HG03103 (cell line): ENCODE data around the gene P2RY6.

Experiments used
- ATAC-seq: cut with Tn5 transposase; IDR thresholded peaks from one replicate; pipeline ENCODE4 v1.9.1; 2021; ENCODE audit warnings: low read depth; ENCODE audit not compliant: unreplicated experiment

Gene P2RY6

DNA sequence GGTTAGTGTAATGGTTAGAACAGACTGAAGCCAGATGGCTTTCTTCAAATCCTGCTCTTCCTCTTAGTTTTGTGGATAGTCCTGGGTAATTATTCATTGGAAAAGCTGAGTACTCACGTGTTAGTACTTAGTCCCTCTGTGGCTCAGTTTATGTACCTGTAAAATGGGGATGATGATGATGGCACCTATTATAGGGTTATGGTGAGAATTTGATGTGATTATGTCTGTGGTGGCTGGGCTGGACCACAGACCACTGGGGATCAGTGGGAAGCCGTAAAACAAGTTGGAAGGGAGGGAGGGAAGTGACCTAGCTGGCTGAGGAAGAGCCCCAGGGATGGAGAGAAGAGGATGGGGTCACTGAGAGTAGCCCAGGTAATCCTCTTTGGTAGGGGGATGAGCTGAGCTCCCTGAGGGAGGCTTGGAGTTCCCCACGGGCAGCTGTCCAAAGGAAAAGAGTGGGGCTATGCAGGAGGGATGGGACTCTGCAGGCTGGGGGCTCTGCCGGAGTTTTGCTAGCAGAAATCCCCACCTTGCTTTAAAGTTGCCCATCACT, 55.8 kb downstream of the P2RY6 start:
- ATAC-seq, result no peak

DNA sequence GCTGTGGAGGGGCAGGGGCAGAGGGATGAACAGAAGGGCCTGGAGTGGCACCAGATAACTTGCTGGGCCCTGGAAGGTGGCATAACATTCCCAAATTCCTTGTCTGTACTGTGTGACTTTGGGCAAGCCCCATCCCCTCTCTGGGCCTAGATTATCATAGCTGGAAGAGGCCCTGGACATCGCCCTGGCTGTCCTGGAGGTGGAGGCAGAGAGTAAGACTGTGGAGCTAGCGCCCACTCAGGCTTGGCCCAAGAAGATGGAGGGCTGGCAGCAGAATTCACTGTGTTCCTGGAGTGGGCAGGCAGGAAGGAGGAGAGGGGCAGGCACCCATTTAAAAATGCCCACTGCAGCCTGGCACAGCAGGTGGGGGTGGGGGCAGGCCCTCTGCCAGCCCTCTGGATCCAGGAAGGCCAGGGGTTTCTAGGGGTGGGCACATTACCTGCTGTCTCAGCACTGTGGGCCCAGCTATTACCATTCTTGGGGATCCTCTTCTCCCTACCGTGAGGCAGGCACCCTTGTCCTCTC, 58.5 kb downstream of the P2RY6 start:
- no peak for ATAC-seq

DNA sequence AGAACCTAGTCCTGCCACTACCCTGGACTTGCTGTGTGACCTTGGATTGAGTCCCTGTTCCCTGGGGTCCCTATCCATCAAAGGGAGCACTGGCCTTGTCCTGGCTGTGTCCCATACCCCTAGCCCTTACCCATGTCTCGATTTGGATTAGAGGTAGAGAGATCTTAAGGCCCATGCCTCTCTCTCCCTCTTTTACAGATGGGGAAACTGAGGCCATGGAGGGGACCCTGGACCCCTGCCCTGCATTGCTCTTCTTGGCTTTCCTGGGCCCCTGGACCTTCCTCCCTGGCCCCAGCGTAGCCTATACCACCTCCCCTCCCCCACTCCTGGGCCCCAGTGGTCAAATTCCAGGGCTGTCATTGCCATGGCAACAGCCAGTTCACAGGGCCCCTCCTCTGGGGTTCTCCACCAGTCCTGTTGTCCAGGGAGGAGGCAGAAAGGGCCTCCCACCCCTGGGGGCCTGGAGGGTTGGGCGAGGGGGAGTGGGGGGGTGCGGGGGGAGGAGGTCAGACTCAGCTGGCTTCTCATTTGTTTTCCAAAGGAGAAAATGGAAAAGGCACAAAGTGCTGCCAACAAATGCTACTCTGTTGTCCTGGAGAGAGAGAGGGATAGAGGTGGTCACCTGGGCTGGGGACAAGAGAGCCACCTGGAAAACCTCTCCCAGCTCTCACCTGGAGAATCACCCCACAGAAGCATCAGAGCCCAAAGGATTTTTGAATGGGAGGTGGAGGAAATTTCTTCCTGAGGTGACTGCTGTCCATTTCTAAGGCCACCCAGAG, 59.2 kb downstream of the P2RY6 start:
- ATAC-seq, result no peak

DNA sequence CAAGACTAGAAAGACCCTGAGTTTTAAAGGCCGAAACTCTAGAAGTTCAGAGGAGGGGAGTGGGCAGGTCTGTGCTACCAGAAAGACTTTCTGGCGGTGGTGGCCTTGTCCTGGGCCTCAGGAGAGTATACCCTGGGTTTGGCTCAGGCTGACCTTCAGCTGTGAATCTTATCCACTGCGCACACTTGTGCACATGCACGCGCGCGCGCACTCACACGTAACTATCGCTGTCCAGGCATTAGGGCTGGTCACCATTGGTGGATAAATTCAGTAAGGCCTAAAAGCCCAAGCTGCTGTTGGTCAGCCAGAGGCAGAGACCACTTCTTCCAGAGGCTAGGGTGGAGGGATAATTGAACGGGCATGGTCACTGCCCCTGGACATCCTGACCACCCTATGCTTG, 61.0 kb downstream of the P2RY6 start:
- ATAC-seq, result no peak

DNA sequence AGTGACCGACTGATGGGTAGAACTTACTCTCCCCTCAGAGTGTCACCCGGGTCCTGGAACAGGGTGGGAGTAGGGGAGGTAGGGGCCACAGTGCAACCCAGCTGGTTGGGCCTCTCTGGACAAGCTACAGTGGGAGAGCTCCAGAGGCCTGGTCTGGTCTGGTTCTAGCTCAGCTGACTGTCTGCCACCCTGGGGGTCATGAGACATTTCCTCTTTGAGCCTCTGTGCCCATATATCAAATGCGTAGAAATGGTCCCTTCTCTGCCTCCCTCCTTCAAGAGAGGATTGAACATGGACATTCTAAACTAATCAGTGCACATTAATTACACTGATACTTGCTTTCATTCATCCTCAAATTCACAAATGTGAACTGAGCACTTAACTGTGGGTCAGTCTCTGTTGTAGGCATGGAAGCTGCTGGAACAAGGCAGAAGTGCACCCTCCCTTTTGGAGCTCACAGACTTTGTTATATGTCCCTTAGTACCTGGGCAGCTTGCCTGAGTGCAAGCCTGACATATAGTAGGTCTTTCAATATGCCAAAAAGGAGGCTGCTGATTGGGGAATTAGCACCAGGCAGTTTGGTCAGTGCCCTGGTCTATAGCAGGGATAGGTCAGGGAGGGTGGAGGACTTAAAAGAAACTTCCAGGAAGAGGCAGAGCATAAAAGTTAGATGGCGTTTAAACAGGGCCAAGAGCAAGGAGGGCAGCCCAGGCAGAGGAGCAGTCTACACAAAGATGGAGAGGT, 61.7 kb downstream of the P2RY6 start:
- no peak for ATAC-seq

DNA sequence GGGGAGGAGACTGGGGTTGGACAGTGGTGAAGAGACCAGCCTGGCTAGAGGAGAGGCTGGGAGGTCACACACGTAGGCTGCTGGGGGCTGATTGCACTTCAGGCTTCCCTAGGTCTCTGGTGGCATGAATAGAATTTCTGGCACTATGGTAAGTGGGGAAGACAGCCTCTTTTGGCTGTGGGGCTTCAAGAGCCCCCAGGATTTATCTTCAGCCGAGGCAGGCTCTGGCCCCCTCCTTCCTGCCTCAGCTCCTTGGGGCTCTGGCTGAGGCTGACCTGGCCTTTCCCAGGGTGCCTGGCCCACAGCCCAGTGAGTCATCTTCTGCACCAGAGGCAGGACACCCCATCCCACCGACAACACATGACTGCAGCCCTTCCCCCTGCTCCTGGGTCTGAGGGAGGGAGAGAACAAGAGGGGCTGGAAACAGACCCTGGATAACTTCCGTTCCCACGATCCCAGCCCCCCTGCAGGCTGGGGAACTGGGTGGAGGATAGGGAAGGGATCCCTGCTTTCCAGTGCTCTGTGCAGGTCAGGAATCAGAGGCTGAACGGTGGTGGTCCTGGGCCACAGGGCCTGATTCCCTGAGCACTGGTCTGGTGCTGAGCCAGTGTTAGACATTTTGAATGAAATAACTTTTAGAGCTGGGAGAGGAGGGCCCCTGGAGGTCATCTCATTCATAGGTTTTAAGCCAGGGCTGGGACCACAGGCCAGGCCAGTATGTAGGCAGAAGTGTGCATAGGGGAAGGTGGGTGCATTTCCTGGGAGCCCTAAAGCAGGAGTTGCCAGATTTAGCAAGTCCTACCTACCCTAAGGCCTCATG, 62.5 kb downstream of the P2RY6 start:
- ATAC-seq, result no peak

DNA sequence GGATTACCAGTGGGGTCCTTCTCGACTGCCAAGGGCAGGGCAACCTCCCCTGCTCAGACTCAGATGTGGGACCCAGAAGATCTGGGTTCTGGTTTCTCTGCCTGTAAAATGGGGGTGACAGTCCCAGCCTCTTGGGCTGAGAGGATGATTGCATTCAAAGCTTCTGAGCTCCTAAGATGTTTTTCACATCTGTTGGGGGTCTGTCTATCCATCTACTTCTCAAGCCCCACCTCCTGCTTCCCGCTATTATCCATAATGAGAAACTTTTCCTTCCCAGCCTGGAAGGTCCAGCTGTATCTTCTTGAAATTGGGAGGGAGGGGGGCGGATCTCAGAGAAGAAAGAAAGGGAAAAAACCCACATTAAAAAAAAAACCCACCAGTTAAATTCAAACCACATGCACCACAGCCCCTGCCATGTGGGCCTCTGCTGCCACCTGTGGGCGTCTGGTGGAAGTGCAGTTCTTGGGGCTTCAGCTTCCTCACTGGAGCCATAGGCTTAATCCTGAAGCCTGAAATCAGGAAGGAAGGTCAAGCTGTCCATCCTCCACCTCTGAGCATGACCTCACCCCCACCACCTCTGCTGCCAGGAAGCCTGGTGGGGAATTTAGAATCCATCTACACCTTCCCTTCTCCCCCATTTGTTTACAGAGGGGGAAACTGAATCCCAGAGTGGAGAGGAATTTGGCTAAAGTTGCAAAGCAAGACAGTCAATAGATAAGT, 63.2 kb downstream of the P2RY6 start:
- no peak for ATAC-seq

DNA sequence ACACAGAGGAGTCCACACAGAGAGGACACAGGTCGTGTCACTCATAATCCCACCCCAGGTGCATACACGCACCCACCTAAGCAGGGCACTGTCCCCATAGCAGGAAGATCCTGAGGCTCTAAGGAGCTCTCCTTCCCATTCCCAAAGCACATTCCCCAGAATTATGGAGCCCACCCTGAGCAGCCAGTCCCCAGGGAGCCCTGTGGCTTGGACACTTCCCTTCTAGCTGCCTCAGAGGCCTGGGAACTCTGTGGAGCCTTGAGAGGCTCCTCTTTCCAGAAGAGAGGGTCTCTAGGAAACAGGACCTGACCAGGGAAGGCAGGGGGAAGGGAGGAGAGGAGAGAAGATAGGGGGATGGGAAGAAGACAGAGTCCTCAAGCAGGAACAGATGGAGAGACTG, 65.7 kb downstream of the P2RY6 start:
- ATAC-seq, result no peak

DNA sequence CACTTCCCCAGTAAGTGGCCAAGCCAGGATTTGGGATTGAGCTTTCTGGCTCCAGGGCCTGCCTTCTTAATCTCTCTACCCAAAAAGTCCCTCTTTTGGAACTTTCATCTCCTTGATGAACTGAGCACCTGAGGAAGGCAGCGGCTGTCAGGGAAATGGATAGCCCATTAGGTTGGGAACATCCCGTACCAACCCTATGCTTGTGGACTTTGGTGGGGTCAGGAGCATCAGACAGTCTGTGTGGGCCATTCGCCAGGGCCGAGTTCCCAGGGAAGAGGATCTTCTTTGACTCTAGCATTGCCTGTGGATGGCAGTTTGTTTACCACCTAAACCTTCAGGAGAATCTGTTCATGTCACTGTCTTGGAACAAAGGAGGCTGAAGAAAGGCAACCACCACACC, 66.1 kb downstream of the P2RY6 start:
- no peak for ATAC-seq

DNA sequence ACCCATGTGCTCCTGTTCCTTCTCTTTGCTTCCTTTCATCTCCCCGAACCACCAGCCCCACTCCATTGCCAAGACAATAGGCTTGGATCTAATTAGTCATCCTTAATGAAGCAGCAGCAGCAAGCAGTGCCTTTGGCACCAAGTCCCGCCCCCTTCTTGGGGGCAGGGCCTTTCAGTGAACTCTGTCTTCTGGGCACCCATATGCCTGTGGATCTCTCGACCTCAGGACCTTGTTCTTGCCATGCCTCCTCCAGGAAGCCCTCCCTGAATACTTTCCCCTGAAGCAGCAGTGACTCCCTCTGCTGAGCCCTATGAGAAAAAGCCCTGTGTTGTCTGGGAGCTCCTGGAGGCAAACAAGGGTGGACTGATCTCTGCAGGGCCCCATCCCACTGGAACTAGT, 68.0 kb downstream of the P2RY6 start:
- no peak for ATAC-seq

DNA sequence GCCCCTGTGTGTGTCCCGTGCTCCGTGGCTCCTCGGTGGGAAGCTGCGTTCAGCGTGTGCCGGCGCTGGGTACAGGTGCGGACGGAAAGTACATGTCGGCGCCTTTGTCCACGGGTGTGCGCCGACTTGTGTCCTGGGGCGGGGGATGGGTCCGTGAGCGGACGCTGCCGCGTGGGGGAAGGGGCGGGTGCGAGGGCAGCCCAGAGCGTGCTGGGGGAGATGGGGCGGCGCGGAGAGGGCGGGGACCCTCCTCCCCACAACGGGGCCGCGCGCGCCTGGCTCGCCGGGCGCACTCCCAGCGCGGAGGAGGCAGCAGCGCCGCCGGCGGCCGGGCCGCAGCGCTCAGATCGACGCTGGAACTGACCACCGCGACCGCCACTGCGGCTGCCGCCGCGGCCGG, 70.5 kb downstream of the P2RY6 start:
- no peak for ATAC-seq

DNA sequence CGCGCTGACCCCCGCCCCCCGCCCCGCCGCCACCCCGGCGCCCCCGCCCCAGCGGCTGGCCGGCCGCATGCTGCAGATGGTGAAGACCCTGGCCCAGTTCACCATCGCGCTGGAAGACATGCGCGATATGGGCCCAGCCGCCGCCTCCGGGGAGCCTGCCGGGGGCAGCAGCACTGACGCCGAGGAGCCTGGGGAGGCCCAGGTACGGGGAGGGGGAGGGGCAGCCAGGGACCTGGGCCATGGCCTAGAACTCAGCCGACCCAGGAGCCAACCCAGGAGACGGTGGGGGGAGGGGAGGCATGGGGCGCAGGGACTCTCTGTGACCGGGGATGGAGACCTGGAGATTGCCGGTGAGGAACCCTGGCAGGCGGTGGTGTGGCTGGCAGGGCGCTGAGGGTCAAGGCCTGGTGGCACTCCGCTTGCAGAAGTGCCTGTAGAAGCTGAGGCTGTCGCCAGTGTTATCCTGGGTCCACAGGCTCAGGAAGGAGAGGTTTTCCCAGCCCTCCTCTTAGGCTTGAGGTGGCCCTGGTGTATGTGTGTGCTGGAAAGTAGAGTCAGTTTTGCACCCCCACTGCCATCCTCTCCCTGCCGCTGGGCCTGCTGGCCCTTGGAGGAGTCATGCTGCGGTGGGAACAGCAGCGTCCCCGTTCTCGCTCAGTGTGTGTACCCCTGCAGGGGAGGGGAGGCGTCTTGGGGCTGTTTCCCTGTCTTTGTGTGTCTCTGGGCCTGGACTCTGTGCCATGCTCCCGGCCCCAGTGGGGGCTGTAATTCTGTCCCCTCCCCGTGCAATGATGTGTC, 71.1 kb downstream of the P2RY6 start:
- ATAC-seq, result no peak

DNA sequence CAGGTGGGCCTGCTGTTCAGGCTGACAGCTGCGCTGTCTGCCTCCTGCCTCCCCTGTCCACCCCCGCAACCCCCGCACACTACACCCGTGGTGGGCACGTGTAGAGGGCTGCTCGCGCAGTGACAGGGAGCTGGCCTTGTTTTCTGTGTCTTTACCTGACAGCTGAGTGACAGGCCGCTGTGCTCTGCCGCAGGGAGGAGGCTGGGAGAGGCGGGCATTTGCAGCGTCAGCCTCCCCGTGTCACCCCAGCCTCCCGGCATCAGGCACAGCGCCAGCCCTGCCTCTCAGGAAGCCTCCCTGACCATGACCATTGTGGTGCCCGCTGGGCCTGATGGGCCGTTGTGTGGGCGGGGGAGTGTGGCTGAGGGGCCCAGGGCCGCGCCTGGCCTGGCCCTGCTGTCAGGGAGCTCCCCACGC, 72.1 kb downstream of the P2RY6 start:
- no peak for ATAC-seq

DNA sequence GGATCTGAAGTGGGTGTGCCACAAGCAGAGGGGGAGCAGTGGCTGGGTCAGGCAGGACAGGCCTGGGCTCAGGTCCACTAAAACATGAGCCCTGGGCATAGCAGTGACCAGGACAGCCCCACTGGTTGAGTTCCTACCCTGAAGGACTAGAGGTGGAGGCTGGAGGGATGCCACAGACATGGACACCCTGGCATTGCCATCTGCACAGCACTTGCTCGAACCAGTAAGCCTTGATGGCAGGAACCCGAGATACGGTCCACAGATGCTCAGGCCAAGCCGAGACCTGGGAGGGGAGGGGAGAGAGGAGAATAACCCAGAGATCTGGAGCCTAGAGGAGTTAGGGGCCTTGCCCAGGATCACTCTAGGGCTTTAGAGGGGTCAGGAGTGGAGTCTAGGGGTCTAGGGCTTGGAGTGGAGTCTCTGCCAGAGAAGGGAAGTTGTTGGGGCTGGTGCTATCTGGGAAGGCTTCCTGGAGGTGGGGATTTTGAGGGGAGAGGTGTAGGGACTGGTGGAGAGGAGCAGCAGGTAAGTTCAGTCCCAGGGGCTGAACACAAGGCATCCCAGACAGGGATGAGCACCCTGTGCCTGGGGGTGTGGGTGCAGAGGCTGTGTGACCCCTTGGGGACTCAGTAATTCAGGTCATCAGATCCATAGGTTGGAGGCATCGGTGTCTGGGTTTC, 73.5 kb downstream of the P2RY6 start:
- ATAC-seq, result no peak

DNA sequence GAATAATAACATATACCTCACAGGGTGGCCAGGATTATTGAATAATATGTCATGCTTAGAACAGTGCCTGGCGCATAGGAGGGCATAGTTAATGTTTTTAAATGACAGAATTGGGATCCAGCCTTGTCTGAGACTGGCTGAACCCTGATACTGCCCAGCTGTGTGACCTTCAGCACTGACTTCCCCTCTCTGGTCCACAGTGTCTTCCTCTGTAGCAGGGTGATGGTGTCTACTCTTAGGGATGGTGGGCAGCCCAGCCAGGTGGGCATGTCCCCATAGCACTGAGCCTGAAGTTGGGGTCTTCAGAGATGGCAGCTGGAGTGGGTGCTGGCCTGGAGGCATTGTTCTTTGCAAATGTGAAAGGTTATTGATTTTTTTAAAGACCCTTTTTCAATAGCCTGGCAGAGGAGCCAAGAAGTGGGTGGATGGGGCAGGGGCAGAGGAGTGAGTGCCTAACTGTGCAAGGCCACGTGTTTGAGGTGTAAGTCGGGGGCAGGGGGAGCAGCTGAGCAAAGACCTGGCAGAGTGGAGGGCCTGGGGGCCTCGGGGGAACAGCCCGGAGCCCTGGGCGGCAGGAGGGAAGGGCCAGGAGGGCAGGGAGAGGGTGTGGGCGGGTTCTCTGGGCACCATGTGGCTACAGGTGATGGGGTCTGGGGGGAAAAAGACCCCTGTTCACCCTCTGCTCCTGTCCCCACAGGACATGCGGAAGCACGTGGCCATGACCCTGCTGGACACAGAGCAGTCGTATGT, 74.2 kb downstream of the P2RY6 start:
- no peak for ATAC-seq

DNA sequence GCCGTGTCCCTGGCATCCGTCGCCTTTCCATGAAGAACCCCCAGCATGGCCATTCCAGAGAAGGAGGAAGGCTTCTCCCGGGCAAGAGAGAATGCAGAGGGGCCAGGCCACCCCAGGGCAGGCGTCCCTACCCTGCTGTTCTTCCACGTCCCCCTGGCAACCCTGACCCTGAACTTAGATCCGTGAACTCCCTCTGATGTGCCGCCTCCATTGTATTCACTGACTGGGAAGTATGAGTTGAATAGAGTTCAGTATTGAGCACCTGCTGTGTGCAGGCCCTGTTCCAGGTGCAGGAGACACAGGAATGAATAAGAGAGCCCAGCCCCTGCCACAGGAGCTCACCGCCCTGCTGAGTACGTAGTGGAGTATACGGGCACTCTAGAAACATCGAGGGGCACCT, 74.9 kb downstream of the P2RY6 start:
- ATAC-seq, result no peak
